BJ (cell line): ENCODE measurements around the gene ADAMTS13. TPM values are rescaled to one million over a fixed set of nuclear protein-coding genes. Genes with fewer than 3 reads are reported as not detected.

ENCODE experiments used
- CTCF ChIA-PET: fragments of 350-600 bp; formaldehyde crosslinking; extraction: SDS; loops from one replicate; lab custom pipeline; 2021; ENCODE audit warnings: antibody characterized with exemption, inconsistent platforms; lab: Yijun Ruan, JAX
- POLR2A ChIA-PET: fragments of 300-600 bp; sonication (Branson Sonifier 250); formaldehyde crosslinking; extraction: SDS; loops from one replicate; lab custom pipeline; 2021; ENCODE audit warnings: antibody characterized with exemption; lab: Charles Lee
- DNase-seq: peaks from one replicate; pipeline ENCODE4 v3.0.0-alpha.2; 2011; ENCODE audit warnings: low read depth
- H3K27me3 ChIP-seq: 2 replicates; pipeline ENCODE4 v1.6.0; 2011; ENCODE audit warnings: low read length; ENCODE audit not compliant: control insufficient read depth, insufficient read depth
- H3K36me3 ChIP-seq: 2 replicates; pipeline ENCODE4 v1.5.1; 2011; ENCODE audit warnings: low read length; ENCODE audit not compliant: control insufficient read depth, insufficient read depth
- H3K4me3 ChIP-seq: 2 replicates; pipeline ENCODE4 v1.5.1; 2011; ENCODE audit warnings: low read depth, mild to moderate bottlenecking, control low read depth, low read length
- CTCF ChIP-seq: IDR thresholded peaks from 2 replicates; pipeline ENCODE4 v1.5.1; 2011; ENCODE audit warnings: low read depth, mild to moderate bottlenecking, control low read depth, inconsistent platforms, low read length, moderate library complexity; ENCODE audit not compliant: insufficient read depth
- polyA plus RNA-seq: library from polyadenylated mRNA; depleted of rRNA; stranded (reverse); fragments of >200 nt; gene quantifications from 2 replicates; pipeline ENCODE4 v1.2.3, GENCODE V29; 2011

The ADAMTS13 gene
- polyA plus RNA-seq, 1 experiment, result 2.4 TPM

- ChIA-PET CTCF (no interaction called here), POLR2A (no interaction called here)
- Histone ChIP-seq H3K36me3 (peaks cover 8% of the 10 kb centered on the region; the same call in 1 of the 2 replicates), H3K27me3 (no peaks in the 10 kb centered on the region), H3K4me3 (no peak overlapping the region)
- no peak for TF ChIP-seq CTCF
- DNase-seq, result no peak
These were observed 48.8 kb downstream of the ADAMTS13 start for GRCh38 chr9:133470988-133471387.

GRCh38 chr9:133471551-133472276 lies 49.5 kb downstream of the ADAMTS13 start:
- CTCF ChIA-PET, result interaction anchor here (0.8 kb wide), 1 partner anchor 12 kb away, joined by 4 read pairs; the partner anchor contains the start of gene CACFD1
- POLR2A ChIA-PET, result no interaction called here
- Histone ChIP-seq H3K36me3 (peaks cover 8% of the 10 kb centered on the region), H3K27me3 (no peaks in the 10 kb centered on the region), H3K4me3 (no peak overlapping the region)
- TF ChIP-seq CTCF, result no peak
- DNase-seq, result no peak

- CTCF ChIA-PET, result interaction anchor here (0.8 kb wide), 1 partner anchor 12 kb away, joined by 4 read pairs; the partner anchor contains the start of gene CACFD1
- no peak for TF ChIP-seq CTCF
- no peaks in the 10 kb centered on the region for H3K27me3 ChIP-seq
These were observed 50.1 kb downstream of the ADAMTS13 start for GRCh38 chr9:133472277-133472645.

GRCh38 chr9:133472753-133473378 lies 50.7 kb downstream of the ADAMTS13 start:
- ChIA-PET CTCF (interaction anchor here (0.8 kb wide), 1 partner anchor 13 kb away, joined by 4 read pairs; the partner anchor contains the start of gene CACFD1), POLR2A (no interaction called here)
- H3K4me3 ChIP-seq, result no peak overlapping the region
- no peak for DNase-seq
- peaks cover 8% of the 10 kb centered on the region for H3K36me3 ChIP-seq
- TF ChIP-seq CTCF, result no peak
- H3K27me3 ChIP-seq, result no peaks in the 10 kb centered on the region

More at GRCh38 chr9:133472277-133472645, 50.1 kb downstream of the ADAMTS13 start:
- no peak overlapping the region for H3K4me3 ChIP-seq
- H3K36me3 ChIP-seq, result peaks cover 8% of the 10 kb centered on the region
- no peak for DNase-seq
- POLR2A ChIA-PET, result no interaction called here

- Histone ChIP-seq H3K36me3 (peaks cover 8% of the 10 kb centered on the region), H3K27me3 (no peaks in the 10 kb centered on the region), H3K4me3 (no peak overlapping the region)
- no peak for DNase-seq
- ChIA-PET CTCF (no interaction called here), POLR2A (no interaction called here)
- no peak for TF ChIP-seq CTCF
These were observed 51.6 kb downstream of the ADAMTS13 start for GRCh38 chr9:133473743-133474142.
